CD4-positive, alpha-beta T cell treated with Interleukin-15 for 4 hours (primary cell): Measurements from ENCODE around the gene NR3C1.

ENCODE experiments used
- DNase-seq: peaks from one replicate; pipeline ENCODE4 v3.0.0-alpha.2; 2020; ENCODE audit warnings: low spot score

Gene NR3C1

GRCh38 chr5:143360755-143361154, 42.7 kb downstream of the NR3C1 start:
- DNase-seq: no peak

- no peak for DNase-seq
These were observed 43.6 kb downstream of the NR3C1 start for GRCh38 chr5:143359869-143360268.

GRCh38 chr5:143356855-143357583, 46.5 kb downstream of the NR3C1 start:
- no peak for DNase-seq

- peak; percentile 83 for DNase-seq
These were observed 47.8 kb downstream of the NR3C1 start for GRCh38 chr5:143355710-143356109.

GRCh38 chr5:143354025-143354424, 49.5 kb downstream of the NR3C1 start:
- DNase-seq: no peak

GRCh38 chr5:143352691-143353090, 50.8 kb downstream of the NR3C1 start:
- DNase-seq: peak; percentile 35

- DNase-seq: no peak
These were observed 52.5 kb downstream of the NR3C1 start for GRCh38 chr5:143350751-143351602.

- no peak for DNase-seq
These were observed 53.1 kb downstream of the NR3C1 start for GRCh38 chr5:143350341-143350740.

- no peak for DNase-seq
These were observed 54.3 kb downstream of the NR3C1 start for GRCh38 chr5:143349177-143349576.

- DNase-seq: no peak
These were observed 55.7 kb downstream of the NR3C1 start for GRCh38 chr5:143347698-143348344.

- DNase-seq: no peak
These were observed 56.4 kb downstream of the NR3C1 start for GRCh38 chr5:143347046-143347445.

- no peak for DNase-seq
These were observed 57.6 kb downstream of the NR3C1 start for GRCh38 chr5:143345671-143346440.

- DNase-seq: no peak
These were observed 60.4 kb downstream of the NR3C1 start for GRCh38 chr5:143343042-143343441.

- no peak for DNase-seq
These were observed 60.9 kb downstream of the NR3C1 start for GRCh38 chr5:143342607-143343006.

- no peak for DNase-seq
These were observed 61.5 kb downstream of the NR3C1 start for GRCh38 chr5:143341807-143342570.

- DNase-seq: no peak
These were observed 62.4 kb downstream of the NR3C1 start for GRCh38 chr5:143340891-143341685.

GRCh38 chr5:143338658-143339366, 64.7 kb downstream of the NR3C1 start:
- DNase-seq: no peak

GRCh38 chr5:143337946-143338345, 65.5 kb downstream of the NR3C1 start:
- DNase-seq: no peak

GRCh38 chr5:143336485-143336884, 67.0 kb downstream of the NR3C1 start:
- no peak for DNase-seq

GRCh38 chr5:143334903-143335302, 68.6 kb downstream of the NR3C1 start:
- DNase-seq: no peak
